HG02852 (cell line): ENCODE results near the gene KLC1.

Source experiments
- ATAC-seq: cut with Tn5 transposase; IDR thresholded peaks from one replicate; pipeline ENCODE4 v1.9.1; 2021; ENCODE audit warnings: mild to moderate bottlenecking, moderate library complexity; ENCODE audit not compliant: unreplicated experiment

The KLC1 gene

DNA sequence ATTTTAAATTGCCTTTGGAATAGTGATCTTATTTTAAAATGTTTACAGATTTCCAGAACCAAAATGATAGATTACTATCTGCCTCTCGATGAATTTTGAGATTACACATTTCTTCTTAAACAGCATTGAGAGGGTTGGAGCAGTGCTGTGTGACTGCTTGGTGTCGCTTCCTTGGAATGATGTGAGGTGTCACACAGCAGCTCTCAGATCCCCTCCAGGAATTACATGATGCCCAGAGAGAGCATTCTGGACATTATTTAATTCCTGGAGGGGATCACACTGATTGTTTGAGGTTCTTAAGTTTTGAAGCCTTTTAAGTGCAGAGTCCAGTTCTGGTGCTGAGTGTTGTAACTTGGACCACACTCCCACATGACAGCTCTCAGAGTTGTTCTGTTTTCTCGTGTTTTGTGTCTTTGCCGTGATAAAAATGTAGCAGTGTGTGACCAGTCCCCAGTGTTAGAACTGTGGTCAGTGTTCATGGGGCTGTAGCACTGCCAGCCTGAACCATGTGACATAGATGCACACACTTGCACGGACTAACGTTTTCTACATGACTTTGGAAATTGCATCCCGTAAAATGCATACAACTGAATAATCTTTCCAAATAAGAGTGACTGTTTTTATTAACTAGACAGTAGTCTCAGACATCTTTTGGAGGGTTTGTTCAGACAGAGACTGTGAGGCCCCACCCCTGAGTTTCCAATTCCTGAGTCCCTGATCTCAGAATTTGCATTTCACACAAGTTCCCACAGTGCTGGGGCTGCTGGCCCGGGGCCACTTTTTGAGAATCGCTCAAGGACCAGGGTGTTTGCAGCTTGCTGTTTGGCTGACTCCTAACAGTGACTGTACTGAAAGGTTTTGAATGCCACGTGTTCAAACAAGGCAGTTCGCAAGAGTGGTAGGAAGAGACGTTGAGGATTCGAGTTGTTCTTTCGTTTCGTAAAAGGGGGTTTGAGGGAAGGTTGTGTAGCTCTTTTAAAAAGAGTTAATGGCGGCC is 60.2 kb downstream of the KLC1 start:
- no peak for ATAC-seq

- no peak for ATAC-seq
Measured at GRCh38 chr14:103690332-103690731, 61.3 kb downstream of the KLC1 start.

DNA sequence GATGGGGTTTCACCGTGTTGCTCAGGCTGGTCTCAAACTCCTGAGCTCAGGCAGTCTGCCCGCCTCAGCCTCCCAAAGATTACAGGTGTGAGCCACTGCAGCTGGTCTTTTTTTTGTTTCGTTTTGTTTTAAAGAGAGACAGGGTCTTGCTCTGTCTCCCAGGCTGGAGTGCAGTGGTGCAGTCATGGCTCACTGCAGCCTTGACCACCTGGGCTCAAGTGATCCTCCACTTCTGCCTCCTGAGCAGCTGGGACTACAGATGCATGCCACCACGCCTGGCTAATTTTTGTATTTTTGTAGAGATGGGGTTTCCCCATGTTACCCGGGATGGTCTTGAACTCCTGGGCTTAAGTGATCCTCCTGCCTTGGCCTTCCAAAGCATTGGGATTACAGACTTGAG is 62.6 kb downstream of the KLC1 start:
- ATAC-seq, result peak; percentile 69

DNA sequence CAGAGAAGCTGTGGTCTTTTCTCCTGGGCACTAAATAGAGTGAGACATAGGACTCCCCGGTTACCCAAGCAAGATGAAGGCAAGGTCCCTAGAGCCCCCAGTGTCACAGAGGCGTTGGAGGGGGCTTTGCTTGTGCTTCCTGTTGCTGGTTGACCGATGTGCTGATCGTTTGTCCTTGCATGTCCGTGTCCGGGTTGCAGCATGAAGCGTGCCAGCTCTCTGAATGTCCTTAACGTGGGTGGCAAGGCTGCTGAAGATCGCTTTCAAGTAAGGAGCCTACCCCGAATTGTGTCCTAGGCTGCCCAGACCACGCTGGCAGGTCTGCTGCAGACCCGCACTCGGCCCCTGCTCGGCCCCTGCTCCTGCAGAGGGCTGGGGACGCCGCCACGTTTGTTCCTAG is 63.1 kb downstream of the KLC1 start:
- ATAC-seq, result peak; percentile 17

DNA sequence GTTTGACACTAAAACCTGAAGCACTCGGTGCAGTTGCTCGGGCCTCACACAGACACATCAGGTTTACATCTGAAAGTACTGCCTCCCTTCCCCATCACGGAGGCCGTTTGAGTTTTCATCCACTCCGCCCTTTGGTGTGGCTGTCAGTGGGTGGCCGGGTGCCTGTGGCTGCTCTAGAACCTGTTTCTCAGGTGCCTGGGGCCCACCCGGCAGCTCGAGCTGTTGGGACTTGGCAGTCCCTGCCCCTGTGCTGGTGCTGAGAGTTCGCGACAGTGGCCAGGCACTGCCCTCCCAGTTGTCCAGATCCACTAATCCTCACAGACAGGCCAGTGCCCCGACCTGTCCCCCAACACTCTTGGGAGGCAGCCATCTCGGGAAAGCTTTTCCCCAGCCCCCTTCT is 63.9 kb downstream of the KLC1 start:
- ATAC-seq, result no peak

DNA sequence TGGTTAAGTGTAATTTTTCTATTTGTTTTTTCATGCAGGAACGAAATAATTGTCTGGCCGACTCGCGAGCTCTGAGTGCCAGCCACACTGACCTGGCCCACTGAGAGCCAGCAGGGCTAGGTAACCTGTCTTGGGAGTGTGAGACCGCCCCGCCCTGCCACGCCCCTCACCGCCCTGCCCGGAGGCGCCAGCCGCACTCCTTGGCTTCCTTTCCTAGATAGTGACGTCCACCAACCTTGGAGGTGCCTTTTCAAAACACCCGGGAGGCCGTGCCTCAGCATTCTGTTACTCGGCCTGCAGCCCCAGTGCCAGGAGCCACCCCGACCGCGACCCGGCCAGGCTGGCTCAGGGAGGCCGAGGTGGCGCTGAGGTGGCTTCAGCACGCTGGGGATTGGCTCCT is 64.5 kb downstream of the KLC1 start:
- no peak for ATAC-seq

- no peak for ATAC-seq
Measured at GRCh38 chr14:103694572-103695026, 65.6 kb downstream of the KLC1 start.

DNA sequence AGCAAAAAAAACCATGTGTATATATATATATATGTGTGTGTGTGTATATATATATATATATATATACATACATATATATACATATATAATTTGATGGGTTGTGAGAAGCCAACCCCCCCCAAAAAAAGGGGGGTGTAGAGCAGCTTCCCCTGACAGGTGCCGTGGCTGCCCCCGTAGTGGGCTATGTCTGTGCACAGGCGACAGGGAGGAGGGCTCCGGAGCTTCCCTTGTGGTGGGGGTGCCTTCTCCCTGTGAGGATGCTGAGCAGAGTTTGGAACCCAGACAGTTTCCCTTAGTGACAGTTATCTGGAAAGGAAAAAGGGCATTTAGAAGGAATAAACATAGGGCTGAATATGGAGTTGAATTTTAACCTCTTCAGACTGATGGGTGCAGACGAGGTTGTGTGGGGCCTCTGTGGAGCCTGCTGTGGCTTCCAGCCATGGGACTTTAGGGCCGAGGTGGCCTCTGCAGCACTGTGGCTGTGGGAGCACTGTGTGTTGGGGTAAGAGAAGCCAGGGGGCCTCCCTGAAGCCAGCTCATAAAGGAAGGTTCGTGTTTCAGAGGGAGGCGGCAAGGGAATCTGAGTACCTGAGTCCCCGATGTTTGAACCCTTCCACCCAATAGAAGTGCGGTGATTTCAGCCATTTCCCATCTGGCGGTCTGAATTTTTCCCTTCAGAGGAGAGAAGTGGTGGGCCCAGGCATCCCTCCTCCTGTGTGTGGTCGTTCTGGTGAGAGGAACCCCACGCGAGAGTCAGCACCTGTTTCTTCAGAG is 66.5 kb downstream of the KLC1 start:
- ATAC-seq, result no peak

GRCh38 chr14:103696070-103696402 is 67.0 kb downstream of the KLC1 start:
- ATAC-seq, result no peak

GRCh38 chr14:103696466-103697071 is 67.6 kb downstream of the KLC1 start:
- ATAC-seq, result no peak

GRCh38 chr14:103697206-103697602 is 68.2 kb downstream of the KLC1 start:
- ATAC-seq, result no peak

DNA sequence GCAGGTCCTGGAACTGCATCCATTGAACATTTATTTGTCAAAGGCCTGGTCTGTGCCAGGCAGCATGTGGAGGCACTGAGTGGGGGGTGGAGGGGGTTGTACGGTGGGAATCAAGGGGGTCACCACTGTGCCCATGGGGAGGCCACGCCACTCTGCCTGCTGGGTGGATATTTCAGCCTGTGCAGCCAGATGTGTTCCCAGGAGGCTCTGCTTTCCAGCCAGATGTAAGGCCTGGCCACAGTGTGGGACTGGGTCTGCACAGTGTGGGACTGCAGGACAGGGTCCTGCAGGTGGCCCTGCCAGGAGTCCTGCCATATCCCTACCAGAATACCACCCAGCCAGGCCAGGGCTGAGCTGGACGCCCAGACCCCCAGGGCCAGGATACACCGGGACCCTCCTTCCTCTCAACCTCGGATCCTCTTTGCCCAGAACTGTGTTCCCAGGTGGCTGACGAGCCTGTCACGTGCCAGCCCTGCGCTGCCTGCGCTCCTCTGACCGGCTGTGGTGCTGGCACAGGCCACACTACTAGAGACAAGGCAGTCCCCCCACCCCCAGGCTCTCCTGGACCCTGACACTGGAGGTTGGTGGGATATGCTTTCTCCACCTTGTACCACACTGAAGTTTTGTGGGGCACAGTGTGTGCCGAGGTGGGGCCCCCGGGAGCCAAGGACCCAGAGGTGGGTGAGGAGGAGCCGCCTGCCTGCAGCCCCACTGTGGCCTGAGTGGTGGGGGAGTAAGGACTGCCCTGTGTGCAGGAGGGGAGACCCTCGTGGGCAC is 68.8 kb downstream of the KLC1 start:
- no peak for ATAC-seq

DNA sequence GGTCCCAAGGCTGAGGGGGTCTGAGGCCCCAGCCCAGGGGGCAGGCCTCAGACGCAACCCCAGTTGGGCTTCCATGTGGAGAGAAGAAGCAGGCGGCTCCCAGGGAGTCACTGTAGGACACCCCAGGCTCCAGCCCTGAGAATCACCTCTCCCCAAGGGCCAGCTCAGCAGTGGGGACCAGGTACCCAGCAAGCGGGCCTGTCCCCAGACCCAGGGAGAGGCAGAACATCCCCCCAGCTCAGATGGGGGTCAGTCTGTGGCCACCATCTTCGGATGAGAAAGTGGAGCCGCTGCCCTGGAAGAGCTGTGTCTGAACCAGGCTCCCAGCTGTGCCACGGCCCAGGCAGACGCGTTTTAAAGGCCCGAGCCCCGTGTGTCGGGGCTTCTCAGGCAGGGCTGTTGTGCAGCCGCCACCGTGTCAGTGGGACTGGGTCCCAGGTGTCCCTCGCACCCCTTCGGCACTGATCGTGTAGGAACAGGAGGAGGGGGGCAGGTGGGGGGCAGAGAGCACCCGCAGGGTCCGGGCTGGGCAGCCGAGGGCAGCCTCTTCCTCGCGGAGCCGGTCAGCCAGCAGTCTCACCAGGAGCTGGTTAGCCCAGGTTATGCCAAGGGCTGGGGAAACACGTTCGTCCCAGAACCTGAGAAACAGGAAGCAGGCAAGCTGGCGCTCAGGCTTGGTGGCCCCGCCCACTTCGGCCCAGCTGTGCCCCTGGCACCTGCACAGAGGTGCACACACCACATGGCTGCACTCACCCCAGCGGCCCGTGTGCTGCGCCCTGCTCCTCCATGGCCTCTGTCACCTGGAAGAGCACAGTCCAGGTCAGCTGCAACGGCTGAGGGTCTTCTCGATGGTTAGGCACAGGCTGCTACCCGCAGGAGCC is 69.6 kb downstream of the KLC1 start:
- ATAC-seq, result no peak

DNA sequence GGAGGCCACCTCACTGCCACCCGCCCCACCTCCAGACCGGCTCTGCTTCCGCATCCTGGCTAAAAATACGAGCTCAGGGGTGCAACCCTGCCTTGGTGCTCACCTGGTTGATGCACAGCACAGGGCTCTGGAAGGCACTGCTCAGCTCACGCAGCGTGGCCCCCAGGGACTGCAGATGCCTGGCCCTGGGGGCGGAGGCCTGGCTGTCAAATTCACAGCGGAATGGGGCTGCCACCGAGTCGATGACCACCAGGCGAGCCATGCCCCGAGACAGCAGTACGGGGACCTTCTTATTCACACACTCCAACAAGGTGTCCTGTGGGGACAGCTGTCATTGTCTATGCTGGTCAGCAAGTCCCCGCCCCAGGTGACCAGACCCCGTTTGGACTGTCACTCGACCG is 70.2 kb downstream of the KLC1 start:
- no peak for ATAC-seq

DNA sequence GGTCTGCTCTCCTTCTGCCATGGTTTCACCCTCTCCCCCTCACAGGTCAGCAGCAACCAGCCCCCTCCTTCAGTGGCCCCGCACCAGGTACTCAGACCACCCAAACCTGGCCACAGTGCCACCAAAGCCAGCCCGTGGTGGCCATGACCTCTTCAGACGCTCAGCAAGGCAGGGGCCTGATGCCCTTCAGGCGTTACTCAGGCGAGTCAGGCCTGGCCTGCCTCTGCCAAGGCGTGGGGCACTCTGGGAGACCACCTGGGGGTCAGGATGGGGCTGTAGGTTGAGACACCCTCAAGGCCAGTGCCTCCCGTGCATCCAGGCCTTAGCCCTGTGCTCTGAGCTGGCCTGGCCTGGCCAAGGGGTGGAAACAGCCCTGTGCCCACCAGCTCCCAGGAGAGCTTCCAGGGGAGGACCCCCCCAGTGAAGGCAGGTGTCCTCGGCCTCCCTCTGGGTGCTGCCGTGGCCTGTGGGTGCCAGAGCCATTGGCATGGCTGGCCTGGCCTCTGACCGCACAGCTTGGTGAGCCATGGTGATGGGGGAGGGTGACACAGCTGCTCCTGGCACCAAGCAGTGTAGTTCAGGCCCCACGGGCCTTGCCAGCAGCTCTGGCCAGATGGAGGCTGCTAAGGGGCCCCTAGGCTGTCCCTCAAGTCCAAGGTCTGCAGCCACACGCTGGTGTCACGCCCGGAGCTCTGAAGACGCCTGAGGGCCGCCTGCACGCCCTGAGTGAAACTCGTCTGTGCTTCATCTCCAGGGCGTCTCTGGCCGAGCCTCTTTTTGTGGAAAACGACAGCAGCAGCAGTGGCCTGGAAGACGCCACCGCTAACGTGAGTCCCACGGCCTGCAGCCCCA is 71.1 kb downstream of the KLC1 start:
- ATAC-seq, result no peak

- ATAC-seq, result no peak
Measured at GRCh38 chr14:103700753-103701490, 71.9 kb downstream of the KLC1 start.

- ATAC-seq, result no peak
Measured at GRCh38 chr14:103702095-103702494, 73.1 kb downstream of the KLC1 start.
